HG03521 (cell line): Measurements from ENCODE around the gene TMEM150B.
A peak's percentile ranks its signal among the peaks of the same experiment; 100 is the strongest.
"Not testable (repeated sequence)": the region's sequence is repeated elsewhere in the genome, so short reads cannot be mapped to it uniquely, and the experiment has no call there.

Experiments
- ATAC-seq: cut with Tn5 transposase; IDR thresholded peaks from one replicate; pipeline ENCODE4 v1.9.1; 2021; ENCODE audit warnings: mild to moderate bottlenecking, moderate library complexity; ENCODE audit not compliant: unreplicated experiment

The TMEM150B gene

DNA sequence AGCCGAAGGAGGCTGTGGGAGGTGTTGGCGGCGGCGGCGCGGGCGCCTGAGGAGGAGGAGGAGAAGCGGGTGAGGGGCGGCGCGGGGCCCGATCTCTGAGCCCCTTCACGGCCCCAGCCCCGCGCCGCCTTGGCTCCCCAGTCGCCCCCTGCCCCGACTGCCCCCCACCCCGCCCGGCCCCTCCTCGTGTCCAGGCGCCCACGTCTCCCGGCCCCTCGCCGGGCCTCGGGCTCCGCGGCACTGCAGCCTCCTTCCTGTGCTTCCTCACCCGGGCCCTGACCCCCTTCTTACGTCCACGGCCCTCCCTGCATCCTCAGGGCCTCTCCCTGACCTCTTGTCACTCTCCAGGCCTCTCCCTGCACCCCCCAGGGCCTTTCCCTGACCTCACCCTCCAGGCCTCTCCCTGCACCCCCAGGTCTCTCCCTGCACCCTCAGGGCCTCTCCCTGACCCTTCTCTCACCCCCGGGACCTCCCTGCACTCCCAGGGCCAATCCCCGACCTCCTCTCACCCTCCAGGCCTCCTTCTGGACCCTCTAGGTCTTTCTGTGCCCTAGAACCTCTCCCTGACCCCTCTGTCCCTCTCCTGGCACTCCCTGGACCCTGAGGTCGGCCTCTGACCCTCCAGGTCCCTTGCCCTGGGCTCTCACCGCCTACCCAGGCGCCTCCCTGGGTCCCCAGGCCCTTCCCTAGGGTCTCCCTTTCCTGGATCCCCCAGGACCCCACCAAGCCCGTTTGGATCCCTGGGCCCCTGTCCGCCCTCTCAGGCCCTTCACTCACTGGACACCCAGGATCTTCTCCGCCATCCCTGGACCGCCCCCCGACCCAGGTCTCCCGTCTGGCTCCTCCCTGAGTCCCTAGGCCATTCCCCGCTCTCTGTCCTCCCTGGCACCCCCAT, 15.0 kb upstream of the TMEM150B start:
- ATAC-seq = no peak

GRCh38 chr19:55339105-55339888, 14.2 kb upstream of the TMEM150B start, which contains the start of gene KMT5C:
Gene KMT5C, plus strand, starts transcription at chr19:55339876. Its CDS starts 2,061 bp downstream, at chr19:55341937.
- peak; percentile 80 for ATAC-seq

DNA sequence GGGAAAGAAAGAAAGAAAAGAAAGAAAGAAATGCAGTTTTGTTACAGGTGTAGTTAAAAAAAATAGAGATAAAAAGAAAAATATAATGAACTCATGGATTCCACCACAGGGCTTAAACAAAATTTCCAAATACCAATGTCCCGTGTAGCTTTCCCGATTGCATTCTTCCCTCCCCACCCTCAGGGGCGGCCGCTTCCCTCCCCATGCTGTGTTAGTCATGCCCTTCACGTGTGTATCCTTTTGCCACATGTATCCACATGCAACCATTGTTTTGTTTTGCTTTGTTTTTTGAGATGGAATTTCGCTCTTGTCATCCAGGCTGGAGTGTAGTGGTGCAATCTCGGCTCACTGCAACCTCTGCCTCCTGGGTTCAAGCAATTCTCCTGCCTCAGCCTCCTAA, 11.0 kb upstream of the TMEM150B start:
- no peak for ATAC-seq

GRCh38 chr19:55333870-55334269, 8.7 kb upstream of the TMEM150B start:
- no peak for ATAC-seq

DNA sequence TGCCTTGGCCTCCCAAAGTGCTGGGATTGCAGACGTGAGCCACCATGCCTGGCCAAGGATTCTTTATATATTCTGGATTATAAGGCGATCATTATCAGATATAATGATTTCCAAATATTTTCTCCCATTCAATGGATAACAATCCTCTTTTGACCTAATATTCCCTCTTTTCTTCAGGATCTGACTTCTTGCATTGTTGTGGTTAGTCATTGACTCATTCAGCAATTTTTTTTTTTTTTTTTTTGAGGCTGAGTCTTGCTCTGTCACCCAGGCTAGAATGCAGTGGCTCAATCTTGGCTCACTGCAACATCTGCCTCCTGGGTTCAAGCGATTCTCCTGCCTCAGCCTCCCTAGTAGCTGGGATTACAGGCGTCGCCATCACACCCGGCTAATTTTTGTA, 4.7 kb upstream of the TMEM150B start:
- not testable (repeated sequence) for ATAC-seq

GRCh38 chr19:55328774-55329318, 3.7 kb upstream of the TMEM150B start:
- not testable (repeated sequence) for ATAC-seq

- ATAC-seq = no peak
Observed at GRCh38 chr19:55324662-55325061, 479 bp downstream of the TMEM150B start.

DNA sequence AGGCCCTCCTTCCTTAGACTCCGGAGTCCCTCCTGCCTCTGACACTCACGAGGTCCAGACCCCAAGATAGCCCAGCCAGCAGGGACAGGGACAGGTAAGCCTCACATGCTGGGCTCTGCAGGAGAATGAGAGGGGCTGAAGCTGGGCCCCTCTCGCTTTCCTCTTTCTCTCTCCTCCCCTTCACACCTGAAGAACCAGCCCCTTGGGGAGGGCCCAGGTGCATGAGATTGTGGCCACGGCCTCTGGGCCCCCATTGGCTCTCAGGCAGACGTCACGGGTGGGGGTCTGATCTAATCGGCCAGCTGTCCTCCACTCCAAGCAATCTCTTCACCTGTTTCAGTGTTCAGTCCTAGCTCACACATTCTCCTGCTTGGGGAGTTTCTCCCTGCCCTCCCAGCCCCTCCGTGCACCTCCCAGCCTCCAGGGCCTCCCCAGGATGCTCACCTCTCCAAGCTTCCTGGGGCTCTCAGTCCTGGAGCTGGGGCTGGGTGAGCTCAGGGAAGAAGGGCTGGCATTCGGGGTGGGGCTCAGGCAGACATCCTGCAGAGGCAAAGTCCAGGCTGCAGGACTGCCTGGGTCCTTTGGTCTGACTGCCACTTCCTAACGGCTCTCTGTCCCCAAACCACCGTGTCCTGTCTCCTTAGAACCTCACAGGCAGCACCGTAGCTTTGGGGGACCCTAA, 2.8 kb downstream of the TMEM150B start:
- ATAC-seq = no peak

DNA sequence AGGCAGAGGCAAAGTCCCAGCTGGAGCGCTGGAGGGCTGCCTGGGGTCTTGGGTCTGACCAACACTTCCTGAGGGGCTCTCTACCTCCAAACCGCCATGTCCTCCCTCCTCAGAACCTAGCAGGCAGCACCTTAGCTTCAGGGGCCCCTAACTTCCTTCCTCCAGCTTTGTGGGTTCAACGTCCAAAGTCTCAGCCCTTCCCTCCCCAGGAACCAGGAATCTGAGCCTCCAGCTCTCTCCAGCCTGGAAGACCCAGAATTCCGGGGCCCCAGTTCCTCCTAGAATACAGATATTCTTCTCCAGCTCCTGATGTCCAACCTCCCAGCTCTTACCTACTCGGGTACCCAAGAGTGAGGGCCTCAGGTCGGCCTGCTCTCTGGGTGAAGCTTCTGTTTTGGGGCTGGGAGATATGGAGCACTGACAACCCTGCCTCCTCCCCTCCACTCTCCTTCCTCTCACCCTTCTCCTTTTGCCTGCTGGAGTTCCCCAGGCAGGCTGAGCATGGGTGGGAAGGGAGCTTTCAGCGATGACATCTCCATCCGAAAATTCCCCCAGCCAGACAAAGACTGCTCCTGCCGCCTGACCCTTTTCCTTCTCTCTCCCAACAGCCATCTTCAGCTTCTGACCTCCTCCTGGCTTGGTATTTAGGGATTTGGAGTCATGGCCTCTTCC, 3.5 kb downstream of the TMEM150B start:
- ATAC-seq = no peak

GRCh38 chr19:55320844-55321419, 4.2 kb downstream of the TMEM150B start:
- no peak for ATAC-seq

GRCh38 chr19:55319785-55320184, 5.4 kb downstream of the TMEM150B start:
- no peak for ATAC-seq

GRCh38 chr19:55316646-55317045, 8.5 kb downstream of the TMEM150B start:
- ATAC-seq = no peak

DNA sequence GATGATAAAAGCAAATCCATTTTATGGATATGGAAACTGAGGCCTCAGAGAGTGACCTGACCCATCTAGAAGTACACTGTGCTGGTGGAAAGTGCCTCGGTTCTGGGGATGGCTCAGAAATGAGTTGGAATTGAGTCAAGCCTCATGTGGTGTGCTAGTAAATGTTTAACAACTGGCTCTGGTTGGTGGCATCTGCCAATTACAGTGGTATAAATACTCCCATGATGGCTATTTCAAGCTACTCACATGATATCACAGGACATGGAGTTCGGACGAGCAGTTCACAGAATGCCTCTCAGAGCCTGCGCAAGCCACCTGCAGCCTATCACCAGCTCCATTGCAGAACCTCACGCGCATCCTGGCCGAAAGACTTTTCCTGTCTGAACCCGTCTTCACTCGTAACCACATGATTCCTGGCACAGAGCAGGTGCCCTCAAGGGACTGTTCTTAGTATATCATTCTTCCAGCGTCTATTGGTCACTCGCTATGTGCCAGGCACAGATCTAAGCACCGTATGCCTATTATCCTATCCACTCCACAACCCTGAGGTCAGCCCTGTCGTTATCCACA, 9.1 kb downstream of the TMEM150B start:
- no peak for ATAC-seq

- ATAC-seq = no peak
Observed at GRCh38 chr19:55314396-55314795, 10.7 kb downstream of the TMEM150B start.

DNA sequence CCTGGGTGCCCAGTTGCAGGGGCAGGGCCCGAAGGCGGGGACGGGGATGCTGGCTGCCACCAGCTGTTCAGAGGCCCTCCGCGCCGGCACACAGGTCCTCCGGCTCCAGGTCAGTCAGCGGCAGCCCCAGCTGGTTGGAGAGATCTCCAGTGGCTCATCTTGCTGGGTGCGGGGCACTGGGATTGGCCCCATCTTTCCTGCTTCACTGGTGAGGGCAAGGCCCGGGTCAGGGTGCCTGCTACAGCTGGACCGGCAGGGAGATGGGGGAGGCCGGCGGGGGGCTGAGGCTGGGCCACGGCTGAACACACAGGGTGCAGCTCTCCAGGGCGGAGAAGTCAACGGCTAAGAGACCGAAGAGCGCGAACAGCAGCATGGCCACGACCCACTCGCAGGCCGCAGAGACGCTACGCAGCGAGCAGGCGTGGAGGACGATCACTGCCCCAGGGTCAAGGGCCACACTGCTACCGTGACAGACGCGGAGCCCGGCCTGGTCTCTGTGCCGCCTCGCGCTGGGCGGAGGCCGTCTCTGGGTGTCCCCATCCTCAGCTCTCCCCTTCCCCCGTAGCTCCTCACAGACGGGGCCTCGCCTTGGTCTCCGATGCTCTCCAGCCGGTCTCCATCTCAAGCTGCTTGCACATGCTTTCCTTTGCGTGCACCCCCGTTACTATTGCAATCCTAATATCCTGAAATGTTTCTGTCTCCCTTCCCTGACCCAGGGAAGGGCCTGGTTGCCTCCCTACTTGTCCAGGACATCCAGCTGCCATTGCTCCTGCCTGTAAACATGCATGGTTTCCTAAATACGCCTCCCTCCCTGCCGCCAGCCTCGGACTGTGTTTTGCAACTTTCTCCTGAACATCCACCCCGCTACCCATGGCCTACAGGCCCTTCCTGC, 12.3 kb downstream of the TMEM150B start:
- no peak for ATAC-seq

GRCh38 chr19:55311797-55312196, 13.3 kb downstream of the TMEM150B start:
- no peak for ATAC-seq

DNA sequence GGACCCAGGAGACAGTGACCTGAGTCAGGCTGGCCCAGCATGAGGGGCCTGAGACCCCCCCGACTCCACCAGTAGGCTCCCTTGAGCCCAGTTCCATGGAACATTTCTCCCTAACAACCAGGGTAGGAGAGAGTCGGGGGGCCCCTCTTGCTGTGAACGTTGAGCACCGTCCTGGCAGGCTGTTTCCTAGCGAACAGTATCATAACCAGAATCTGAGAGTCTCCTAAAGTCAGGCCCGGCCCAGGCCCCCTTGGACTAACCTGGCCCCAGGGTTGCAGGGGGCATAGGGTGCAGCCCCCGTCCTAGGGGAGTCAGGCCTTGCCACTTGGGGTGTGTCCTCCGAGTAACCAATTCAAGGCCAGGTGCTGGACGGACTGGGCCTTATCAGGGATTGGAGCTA, 13.7 kb downstream of the TMEM150B start:
- ATAC-seq = no peak

GRCh38 chr19:55310498-55310897, 14.6 kb downstream of the TMEM150B start:
- no peak for ATAC-seq

- no peak for ATAC-seq
Observed at GRCh38 chr19:55309448-55309847, 15.7 kb downstream of the TMEM150B start.
